ENCODE results near the gene OVOL2.
"Not testable (repeated sequence)": the region's sequence is repeated elsewhere in the genome, so short reads cannot be mapped to it uniquely, and the experiment has no call there.

Gene OVOL2

DNA sequence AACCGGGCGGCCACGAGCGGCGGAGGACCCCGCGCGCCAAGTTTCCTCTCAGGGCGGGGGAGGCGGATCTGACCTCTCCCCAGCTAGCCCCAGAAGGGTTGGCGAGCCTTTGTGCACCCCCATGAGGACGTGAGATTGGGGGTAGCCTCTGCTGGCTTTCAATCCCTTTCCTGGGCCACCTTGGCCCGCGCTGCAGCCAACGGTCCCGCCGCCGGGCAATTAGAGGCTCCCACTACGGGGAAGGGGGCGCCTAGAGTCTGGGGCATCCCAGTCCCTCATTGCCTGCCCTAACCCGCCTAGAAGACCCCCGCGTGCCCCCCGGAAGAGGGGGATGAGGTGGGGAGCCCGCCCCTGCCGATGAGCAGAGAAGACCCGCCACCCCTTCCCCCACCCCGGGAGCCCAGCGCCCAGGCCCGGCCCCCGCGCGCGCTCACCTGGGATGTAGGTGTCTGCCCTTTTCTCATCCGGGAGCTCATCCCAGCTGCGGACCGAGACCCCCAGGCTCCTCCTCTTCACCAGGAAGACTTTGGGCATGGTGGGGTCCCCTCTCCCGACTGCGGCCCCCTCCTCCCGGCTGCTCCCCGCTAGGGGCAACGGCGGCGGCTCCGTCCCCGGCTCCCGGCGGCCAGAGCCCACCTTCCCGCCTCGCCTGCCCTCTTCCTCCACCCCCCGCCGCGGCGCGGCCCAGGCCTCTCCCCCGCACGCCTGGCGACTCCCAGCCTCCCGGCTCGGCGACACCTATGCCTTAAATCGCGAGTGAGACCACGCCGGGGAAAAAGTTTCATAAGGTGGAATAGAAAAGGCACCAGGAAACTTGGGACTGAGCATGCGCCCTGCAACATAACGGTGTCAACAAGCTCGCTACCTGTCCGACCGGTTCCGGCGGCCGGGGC, at the start of gene OVOL2:
TSS of gene OVOL2 (minus strand) at position 816 of the 893 bp plus-strand sequence. CDS start at position 534, 282 bp downstream.
- DNase-seq (ENCODE audit: low read depth, low spot score) = no peak

DNA sequence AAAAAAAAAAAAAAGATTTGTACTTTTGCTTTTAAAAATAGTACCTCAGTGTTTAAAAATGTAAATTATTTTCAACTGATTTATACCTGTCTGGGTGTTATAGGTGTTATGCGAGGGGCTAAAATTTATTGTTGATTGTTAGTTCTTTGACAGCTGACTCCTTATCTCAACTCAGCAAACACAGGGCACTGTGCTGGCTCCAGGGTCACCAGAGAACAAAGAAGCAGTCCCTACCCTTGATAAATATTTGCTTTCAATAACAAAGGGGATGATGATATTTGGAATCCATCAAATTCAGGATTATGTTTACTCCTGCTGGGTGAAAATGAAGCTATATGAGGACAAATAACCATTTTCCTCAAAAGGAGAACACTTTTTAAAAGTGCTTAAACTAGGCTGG, 45.8 kb upstream of the OVOL2 start:
- DNase-seq (ENCODE audit: low read depth, low spot score) = no peak

DNA sequence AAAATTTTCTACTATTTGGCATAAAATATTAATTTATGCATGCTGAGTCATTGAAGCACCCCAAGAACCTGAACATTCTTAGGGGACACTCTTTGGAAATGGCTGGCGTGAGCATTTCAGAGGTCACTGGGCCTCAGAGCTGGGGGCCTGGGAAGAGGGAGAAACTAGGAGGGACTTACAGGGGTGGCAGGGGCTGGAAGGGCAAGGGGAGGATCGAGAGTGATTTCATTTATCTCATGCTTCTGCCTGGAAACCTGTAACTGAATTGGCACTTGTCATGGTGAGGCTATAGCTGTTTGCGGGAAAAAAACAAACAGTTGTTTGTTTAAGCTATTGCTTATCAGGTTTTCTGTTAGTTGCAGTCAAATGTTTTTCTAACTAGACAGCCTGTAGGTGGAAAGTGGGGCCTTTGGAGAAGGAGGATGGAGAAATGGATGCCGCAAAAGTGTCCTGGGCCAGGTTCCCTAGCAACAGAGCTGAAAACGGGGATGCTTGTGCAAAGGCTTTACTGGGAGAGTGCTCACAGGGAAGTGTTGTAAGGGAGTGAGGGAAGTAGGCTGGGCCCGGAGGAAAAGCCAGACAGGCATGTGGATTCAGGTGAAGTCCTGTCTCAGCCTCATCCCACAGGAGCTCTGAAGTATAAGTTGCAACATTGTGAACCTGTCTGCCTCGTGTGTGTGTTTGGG, 43.6 kb upstream of the OVOL2 start:
- no peak for DNase-seq (ENCODE audit: low read depth, low spot score)

DNA sequence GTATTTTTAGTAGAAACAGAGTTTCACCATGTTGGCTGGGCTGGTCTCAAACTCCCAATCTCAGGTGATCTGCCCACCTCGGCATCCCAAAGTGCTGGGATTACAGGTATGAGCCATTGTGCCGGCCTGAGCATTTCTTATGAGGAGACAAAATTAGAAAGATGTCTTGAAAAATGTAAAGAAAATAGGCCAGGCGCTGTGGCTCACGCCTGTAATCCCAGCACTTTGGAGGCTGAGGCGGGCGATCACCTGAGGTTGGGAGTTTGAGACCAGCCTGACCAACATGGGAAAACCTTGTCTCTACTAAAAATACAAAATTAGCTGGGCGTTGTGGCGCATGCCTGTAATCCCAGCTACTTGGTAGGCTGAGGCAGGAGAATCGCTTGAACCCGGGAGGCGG, 42.9 kb upstream of the OVOL2 start:
- DNase-seq (ENCODE audit: low read depth, low spot score) = not testable (repeated sequence)

DNA sequence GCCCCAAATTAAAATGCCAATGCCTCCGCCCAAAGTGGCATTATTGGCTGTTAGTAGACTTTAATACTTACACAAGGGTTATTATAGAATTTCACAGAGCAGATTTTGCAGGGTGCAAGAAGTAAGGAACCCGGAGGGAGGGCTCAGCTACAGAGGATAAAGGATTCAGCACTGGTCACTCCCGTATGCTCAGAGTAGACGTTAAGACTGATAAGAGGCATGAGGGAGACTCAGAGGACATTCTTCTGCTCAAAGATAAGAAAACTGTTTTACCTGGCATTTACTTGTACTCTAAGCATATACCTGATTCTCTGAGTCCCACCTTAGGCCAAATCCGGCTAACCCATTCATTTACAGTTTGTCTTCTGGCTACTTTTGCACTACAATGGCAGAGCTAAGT, 36.5 kb upstream of the OVOL2 start:
- no peak for DNase-seq (ENCODE audit: low read depth, low spot score)

DNA sequence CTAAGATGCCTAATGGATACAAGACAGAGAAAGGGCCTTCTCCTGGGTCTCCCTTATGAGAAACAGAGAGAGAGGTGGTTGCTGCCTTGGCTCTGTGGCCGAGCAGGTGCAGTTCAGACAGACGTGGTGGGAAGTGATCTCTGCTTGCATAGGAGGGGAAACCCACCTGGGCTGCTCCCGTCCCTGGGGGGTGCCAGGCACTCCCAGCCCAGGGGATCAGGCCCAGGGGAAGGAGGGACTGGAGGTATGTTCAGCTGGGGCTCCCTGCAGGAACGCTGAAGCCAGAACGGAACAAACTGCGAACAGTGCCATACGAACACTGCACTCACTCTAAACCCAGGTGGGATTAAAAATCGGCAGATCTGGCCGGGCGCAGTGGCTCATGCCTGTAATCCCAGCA, 35.7 kb upstream of the OVOL2 start:
- no peak for DNase-seq (ENCODE audit: low read depth, low spot score)

DNA sequence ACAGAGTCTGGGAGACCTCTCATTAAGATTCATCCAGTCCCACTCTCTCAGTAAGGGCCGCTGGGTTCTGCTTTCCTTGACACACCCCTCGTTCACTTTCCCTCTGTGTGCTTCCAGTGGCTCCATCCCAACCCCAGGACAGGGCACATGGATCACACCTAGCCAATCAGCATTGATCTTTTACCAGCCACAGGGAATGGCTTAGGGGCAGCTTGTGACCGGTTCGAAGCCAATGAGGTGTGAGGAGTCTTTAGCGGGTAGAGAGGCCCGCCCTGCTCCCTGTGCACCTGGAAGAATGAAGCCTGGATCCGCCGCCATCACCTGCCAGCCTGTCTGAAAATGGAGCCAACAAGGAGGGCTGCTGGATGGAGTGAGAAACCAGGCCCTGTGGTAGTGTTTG, 35.2 kb upstream of the OVOL2 start:
- DNase-seq (ENCODE audit: low read depth, low spot score) = no peak

DNA sequence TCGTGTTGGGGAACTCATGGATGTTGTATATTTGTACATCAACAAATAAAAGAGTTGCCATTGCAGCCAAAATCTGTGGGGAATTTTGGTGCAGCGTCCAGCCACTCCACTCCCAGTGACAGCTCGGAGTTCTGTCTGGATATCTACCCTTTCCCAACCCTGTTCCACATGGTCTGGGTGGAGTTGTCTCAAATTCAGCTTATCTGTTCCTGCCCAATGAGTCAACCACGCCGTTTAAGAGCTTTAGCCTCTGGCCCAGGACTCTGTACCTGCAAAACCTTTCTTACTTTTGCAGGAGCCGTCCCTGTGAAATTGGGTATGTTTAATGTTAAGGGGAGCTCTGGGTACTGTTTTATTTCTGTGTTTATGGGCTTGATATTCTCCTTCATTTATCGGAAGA, 33.9 kb upstream of the OVOL2 start:
- no peak for DNase-seq (ENCODE audit: low read depth, low spot score)

DNA sequence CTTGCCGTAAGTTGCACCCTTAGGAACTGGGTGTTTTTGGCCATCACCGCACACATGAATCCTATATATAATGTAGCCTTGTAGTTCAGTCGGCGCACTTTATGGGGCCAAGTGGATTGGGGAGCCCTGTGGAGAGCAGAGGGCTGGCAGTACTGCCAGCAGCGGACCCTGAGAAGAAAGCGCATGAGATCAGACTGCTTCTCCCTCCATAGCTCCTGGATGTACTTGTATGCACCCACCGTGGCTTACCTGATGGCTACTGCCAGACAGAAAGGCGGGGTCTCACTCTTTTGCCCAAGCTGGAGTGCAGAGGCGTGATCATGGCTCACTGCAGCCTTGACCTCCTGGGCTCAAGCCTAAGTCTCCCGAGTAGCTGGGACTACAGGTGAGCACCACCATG, 32.8 kb upstream of the OVOL2 start:
- no peak for DNase-seq (ENCODE audit: low read depth, low spot score)

DNA sequence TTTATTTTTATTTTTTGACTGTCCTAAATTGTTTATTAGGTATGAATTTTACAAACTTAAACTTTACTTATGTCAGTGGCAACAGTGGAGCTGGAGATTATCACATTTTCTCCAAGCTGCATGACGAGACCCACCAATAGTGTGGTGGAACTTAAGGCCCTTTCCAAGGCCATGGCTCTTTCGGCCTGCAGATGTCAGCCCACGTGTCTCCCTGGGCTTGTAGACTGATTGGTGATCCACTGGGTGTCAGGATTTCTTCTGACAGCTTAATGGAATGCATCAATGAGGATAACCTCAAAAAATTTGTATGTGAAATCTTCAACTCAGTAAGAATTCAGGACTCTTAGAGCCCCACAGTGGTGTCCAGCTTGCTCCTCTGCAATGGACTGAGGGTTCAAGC, 32.3 kb upstream of the OVOL2 start:
- no peak for DNase-seq (ENCODE audit: low read depth, low spot score)

DNA sequence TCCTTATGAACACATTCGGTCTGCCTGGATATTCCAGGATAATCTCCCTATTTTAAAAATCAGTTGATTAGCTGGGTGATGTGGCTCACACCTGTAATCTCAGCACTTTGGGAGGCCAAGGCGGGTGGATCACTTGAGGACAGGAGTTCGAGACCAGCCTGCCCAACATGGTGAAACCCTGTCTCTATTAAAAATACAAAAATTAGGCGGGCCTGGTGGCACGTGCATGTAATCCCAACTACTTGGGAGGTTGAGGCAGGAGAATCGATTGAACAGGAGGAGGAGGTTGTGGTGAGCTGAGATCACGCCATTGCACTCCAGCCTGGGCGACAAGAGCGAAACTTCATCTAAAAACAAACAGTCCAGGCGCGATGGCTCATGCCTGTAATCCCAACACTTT, 31.1 kb upstream of the OVOL2 start:
- not testable (repeated sequence) for DNase-seq (ENCODE audit: low read depth, low spot score)

DNA sequence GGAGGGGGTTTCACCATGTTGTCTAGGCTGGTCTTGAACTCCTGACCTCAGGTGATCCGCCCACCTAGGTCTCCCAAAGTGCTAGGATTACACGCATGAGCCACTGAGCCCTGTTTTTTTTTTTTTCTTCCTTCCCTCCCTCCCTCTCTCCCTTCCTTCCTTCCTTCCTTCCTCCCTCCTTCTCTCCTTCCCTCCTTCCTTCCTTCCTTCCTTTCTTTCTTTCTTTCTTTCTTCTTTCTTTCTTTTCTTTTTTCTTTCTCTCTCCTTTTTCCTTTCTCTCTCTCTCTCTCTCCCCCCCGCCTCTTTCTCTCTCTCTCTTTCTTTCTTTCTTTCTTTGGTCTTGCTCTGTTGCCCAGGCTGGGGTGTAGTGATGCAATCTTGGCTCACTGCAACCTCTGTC, 30.6 kb upstream of the OVOL2 start:
- DNase-seq (ENCODE audit: low read depth, low spot score) = not testable (repeated sequence)

DNA sequence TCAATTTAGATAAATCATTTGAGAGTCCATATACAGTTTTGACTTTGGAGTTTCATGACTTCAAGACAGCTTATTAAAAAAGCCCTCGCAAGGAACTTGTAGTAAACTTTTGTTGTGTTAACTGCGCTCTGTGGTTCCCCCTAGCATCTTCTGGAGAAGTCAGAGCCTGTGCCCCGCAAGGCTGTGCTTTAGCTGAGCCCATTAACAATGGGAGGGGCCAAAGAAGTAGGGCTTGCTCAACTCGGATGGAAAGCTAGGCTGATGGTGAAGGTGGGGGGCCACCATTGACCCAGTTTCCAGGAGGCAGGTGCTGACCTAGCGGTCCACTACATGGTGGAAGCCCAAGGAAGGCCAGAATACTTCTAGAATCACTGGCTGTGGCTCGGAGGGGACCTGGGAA, 29.3 kb upstream of the OVOL2 start:
- DNase-seq (ENCODE audit: low read depth, low spot score) = no peak

DNA sequence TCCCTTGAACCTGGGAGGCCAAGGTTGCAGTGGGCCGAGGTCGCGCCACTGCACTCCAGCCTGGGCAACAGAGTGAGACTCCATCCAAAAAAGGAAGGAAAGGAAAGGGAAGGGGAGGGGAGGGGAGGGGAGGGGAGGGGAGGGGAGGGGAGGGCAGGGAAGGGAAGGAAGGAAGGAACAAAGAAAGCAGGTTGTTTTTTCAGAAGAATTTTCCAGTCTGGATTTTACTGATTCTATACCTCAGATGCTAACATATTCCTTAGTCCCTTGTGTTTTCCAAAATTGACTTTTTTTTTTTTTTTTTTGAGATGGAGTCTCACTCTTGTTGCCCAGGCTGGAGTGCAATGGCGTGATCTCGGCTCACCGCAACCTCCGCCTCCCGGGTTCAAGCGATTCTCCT, 23.1 kb upstream of the OVOL2 start:
- DNase-seq (ENCODE audit: low read depth, low spot score) = not testable (repeated sequence)

DNA sequence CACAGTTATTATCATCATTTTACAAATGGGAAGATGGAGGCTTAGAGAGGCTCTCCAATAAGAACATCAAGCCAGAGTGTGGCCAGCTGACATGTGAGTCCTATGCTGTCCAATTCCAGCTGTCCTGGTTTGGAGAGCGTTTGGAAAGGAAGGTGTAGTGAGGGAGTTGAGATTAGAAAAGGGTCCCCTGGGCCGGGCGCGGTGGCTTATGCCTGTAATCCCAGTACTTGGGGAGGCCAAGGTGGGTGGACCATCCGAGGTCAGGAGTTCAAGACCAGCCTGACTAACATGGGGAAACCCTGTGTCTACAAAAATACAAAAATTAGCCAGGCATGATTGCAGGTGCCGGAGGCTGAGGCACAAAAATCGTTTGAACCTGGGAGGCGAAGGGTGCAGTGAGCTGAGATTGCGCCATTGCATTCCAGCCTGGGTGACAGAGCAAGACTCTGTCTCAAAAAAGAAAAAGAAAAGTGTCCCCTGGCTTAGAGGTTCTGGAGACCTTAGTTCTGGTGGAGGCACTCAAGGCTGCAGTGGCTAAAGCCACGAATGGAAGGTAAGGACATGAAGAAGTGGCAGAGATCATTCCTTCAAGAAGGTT, 22.1 kb upstream of the OVOL2 start:
- no peak for DNase-seq (ENCODE audit: low read depth, low spot score)

DNA sequence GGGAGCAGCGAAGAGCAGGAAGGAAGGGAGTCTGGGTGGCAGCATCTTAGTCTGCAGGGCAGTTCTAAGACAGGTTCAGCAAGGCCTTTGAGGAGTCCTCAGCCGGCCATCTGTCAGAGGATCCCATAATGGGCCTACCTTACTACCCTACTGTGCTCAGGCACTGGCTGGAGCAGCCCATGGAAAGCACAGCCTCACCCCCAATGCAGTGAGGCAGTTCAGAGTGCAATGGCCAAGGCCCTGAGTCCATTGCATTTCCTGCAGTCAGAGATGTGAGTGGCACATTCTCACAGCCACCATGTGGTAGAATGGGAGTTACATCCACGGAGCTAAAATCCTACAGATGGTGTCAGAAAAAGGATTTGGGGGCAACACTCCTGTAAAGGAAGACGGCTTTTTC, 19.4 kb upstream of the OVOL2 start:
- no peak for DNase-seq (ENCODE audit: low read depth, low spot score)

DNA sequence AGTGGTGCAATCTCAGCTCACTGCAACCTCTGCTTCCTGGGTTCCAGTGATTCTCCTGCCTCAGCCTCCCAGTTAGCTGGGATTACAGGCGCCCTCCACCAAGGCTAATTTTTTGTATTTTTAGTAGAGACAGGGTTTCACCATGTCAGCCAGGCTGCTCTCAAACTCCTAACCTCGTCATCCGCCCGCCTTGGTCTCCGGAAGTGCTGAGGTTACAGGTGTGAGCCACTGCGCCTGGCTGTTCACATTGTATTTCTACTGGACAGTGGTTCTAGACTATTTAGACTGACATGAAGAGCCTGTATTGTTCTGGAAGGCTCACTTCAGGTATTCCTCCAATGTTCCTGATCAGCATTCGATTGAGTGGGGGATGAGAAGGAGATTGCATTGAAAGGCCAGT, 14.8 kb upstream of the OVOL2 start:
- DNase-seq (ENCODE audit: low read depth, low spot score) = no peak

DNA sequence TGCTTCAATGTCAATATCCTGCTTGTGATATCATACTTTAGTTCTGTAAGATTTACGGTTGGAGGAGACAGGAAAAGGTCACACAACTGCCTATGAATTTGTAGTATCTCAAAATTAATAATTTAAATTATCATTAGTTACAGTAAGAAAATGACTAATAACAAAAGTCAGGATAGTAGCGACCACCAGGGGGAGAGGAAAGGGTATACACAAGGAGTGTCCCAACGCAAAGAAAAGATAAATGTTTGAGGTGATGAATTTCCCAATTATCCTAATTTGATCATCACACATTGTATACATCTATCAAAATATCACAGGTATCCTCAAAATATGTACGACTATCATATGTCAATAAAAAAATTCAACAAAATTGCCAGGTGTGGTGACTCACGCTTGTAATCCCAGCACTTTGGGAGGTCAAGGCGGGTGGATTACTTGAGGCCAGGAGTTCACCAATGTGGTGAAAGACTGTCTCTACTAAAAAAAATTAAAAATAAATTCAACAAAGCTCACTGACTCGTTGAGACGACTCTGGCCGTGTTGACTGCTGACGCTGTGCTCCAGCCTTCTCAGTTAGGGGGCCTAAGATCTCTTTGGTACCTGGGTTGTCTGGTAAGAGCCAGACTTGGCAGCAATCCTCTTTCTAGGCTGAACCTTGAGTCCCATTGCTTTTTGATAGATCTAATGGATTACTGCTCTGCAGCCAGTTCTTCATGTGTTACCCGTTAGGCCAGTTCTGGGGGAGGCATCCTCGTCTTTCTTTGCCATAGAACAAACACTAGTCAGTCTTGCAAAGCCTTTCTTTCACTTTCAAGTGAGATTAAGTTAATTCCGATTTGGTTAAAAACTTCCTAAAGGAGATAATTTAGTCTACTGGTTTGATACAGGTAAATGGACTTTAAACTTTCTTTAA, 9.0 kb upstream of the OVOL2 start:
- no peak for DNase-seq (ENCODE audit: low read depth, low spot score)

DNA sequence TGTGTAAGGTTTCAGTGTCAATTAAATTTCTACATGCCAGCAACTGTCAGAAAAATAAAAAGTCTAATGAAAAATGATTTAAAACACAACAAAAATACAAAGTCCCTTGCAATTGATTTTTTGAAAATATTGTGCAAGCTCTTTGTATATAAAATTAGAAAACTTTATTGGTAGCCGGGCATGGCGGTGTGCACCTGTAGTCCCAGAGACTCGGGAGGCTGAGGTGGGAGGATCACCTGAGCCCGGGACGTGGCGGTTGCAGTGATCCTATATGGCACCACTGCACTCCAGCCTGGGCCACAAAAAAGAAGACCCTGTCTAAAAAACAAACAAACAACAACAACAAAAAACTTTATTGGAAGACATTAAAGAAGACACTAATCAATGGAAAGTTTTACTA, 6.0 kb upstream of the OVOL2 start:
- DNase-seq (ENCODE audit: low read depth, low spot score) = no peak

DNA sequence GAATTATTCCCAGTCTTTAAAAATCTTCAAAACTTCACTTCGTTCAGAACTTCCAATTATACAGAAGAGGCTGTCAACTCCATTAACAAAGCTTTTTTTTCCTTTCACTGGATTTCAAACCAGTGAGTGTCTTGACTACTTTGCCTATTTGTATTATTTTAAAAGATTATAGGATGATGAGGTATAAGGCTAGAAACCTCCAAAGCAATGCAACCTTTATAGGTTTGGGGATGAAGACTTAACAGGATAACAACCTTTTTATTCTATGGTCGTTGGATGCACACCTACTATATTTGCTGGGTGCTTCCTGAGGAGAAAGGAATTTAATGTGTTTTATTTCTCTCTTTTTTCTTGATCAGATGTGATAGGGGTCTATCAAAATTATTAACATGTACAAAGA, 1.9 kb upstream of the OVOL2 start:
- DNase-seq (ENCODE audit: low read depth, low spot score) = no peak

DNA sequence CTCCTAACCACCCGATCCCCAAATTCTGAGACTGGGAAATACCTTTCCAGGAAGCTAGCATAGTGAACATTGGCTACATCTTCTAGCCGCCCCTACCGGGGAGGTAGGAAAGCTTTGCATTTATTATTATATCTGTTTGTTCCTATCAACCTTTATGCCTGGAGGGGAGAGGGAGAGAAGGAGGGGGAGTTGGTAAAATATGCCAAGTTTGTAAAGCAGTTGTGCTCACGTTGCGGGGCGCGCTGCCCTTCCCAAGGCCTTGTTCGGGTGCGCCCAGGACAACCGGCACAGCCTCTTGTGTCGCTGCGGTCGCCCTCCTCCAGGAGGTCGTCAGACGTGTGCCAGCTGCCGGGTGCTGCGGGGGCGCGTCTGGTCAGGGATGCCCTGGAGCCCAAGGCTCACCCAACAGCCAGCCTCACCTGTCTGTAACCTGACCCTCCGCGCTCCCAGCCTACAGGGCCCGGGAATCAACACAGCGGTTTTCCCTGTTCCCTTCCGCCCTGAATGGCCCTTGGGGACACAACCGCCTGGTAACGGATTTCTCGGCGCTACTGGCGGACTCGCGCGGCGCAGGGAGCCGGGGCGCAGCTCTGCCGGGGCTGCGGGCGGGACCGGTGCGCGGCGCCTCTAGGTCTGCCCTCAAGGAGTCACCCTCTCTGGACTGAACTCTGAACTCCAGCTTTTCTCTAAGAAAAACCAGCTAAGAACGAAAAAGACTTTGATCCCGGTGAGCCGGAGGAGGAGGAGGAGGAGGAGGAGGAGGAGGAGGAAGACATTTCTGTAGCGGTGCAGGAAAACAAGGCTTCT, 1.1 kb upstream of the OVOL2 start:
- DNase-seq (ENCODE audit: low read depth, low spot score) = peak; percentile 22
